8988T (cell line): ENCODE results near the gene OR6V1.
"Not testable (repeated sequence)": the region's sequence is repeated elsewhere in the genome, so short reads cannot be mapped to it uniquely, and the experiment has no call there.

Experiments used
- DNase-seq: peaks from one replicate; pipeline ENCODE4 v3.0.0; 2011

The OR6V1 gene

DNA sequence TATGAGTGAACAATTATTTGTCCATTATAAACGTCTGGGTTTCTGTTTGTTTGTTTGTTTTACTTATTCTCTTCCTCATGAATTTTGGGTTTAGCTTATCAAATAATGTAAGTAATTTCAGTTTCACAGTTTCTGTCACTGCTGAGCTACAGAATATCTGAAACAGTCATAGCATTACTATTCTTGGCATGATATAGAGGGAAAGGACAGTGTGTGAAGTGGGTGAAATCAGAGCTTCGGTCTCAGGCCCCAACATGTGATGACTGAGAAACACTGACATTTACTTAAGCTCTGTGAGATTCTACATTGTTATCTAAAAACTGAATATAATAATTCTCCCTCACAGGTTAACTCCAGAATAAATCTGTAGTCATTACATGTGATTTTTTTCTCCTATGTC, 8.8 kb upstream of the OR6V1 start:
- no peak for DNase-seq

DNA sequence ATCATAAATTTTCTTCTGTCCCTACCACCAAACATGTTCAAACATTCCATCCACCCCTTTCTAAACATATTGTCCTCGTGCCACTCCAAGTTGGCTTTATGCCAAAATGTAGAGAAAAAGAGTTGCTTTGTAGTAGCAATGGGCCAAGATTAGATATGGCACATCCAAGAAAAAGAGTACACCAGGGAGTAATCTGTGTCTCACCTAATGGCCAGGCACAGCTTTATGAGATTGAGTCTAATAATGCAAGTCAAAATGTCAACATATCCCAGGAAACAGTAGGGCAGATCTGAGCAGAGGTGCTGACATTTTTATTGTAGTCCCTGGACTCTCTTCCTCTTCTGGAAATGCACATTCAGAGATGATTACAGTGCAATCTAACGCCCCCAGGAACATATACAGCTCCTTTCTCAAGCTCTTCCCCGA, 5.7 kb upstream of the OR6V1 start:
- DNase-seq, result no peak

DNA sequence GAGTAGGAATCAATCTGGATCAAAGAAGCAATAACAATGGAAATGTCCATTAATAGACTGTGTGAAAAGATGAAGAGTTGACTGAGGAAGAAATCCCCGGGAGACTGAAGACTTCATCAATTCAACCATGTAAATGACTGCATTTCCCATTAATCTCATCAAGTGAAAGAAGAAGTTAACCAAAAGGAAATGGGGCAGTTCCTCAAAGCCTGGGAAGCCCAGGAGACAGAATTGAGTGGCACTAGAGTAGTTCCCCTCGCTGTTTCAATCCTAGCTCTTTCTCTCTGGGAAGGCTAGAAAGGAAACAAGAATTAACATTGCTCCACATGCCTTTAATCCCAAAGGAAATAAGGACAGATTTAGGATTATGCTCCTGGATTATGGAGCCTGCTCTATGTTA, 4.8 kb upstream of the OR6V1 start:
- no peak for DNase-seq

DNA sequence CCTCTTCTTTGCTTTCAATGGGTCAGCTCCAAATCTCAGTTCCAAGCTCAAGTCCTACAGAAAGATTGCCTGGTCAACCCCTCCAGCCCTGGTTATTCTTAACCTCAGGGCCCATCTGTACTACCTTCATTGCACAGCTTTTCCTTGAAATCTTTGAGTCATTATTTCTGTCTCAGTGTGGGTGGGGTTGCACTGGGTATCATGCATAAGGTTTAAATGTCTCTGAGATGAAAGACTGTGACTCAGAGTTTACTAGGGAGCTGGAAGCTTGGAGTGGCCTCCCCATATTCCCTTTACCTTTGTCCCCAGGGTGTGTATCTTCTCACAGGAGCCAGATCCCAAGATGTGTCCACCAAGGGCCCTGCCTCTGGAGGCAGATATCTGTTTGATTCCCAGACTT, 3.3 kb upstream of the OR6V1 start:
- DNase-seq, result no peak

DNA sequence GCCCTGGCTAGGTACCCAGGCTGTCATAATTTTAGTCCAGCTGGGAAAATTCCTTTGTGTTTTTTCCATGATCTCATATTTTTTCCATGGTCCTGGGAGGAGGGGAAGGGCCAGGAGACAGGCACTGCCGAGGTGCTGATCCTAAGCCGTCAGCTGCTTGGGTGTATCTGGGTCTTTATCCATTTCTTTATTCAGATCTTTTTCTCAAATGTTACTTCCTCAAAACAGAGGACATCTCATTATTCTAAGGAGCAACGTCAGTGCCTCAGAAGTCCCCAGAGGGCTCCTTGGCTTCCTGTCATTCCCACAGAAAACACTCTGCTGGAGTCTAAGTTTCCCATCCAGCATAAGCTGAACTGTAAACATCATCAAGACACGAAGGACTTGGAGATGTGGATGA, 2.8 kb upstream of the OR6V1 start:
- DNase-seq, result no peak

DNA sequence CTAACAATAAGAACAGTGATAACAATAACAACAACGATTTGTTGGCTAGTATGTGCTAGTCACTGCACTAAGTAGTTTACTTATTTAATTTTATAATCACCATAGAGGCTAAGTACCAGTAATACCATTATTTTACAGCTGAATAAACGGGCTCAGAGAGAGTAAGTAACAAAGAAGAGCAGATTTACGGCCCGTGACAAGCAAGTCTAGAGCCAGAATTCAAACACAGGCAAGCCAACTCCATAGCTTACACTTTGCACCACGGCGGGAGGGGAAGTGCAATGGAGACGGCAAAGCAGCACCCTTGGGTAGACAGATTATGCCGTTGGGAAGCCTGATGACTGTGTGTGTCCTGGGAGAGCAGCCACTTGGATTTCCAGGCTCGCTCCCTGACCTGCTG, 1.2 kb upstream of the OR6V1 start:
- DNase-seq, result no peak

DNA sequence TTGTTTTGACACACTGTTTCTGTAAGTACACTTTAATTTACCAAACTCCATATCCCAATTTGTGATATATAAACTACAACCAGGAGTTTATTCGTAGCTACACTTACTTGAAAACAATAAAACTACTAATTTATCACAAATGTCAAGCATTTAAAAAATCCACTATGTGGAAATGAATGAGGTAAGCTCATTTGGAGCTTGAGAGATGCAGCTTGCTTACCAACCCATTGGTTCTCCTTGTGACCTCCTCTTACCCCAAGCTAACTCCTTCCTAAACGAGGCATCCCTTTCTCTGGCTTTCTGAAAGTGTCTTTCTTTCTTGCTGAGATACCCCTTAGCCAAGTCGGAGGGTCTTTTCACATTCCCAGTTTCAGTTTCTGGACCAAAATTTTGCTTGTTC, 2.5 kb downstream of the OR6V1 start:
- DNase-seq, result no peak

DNA sequence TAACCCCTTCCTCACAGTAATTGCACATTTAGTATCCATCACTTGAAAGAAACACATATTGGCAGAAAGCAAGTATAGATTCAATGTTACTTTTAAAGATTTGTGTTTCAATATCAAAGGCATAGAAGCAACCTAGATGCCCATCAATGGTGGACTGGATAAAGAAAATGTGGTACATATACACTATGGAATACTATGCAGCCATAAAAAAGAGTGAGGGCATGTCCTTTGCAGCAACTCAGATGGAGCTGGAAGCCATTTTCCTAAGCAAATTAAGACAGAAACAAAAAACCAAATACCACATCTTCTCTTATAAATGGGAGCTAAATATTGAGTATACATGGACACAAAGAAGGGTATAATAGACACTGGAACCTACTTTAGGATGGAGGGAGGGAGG, 3.6 kb downstream of the OR6V1 start:
- DNase-seq, result no peak

DNA sequence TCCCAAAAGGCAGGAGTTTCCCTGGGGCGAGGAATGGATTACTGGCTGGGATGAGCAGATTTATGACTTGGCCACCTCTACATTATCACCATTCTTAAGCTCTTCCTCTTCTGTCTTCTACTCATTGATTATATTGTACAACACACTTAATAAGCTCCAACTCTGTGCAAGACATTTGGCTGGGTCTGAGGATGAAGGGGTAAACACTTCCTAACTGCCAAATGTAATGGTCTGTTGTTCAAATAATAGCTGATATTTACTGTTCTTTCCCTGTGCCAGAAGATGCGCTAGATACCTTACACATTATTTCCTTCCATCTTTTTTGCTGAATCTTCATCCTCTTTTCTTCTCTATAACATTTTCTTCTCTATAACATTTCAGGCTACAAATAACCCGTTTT, 11.6 kb downstream of the OR6V1 start:
- no peak for DNase-seq

DNA sequence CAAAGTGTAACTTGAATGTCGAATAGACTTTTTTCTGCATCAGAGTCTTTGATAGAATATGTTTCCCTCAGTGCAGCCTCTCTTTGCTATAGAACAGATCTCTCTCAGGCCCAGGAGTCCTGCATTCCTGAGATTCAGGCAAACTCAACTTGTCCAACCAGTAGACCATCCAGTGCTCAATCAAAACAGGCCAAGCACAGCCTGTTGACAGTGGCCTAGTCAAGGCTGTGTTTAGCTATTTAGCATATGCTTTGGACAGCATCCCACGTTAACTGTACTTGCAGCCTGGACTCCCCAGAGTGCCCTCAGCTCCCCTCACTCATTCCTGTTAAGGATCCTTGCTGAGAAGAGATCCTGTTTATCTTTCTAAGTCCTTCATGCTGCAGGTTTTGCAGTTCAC, 16.3 kb downstream of the OR6V1 start:
- no peak for DNase-seq

DNA sequence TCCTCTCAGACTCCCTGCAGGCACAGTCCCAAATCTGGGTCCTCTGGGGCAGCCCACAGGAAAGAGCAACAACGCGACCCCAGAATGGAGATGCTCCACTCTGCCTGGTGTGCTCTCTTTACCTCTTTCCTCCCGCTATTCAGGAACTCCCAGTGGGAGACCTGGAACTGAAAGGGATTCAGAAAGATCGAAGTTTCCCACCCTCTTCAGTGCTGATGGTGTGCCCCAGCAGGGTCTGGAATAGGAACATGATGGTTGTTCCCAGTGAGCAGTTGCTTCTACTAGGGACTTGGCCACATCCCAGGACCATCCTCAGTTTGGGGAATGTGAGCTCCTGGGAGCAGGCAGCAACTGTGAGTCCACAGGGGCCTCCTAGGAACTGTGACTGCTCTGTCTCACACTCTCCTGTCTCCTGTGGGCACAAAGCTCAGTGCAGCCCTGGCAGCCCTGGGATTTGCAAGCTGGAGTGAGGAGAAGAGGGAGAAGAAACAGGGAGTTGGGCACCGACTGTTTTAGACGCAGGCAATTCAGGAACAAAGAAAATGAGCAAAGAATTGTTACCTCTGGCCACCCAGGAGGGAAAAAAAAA, 17.9 kb downstream of the OR6V1 start:
- no peak for DNase-seq

DNA sequence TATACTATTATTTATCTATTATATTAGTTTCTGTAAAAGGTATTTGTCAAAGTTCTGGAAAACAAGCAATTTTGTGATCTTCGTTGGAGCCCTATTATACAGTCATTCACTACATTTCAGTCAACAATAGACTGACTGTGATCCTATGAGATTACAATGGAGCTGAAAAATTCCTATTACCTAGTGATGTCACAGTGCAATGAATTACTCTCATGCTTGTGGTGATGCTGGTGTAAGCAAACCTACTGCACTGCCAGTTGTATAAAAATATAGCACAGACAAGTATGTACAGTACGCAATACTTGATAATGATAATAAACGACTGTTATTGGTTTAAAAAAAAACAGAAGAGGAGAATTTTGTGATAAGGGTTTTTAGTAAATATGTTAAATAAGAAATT, 21.4 kb downstream of the OR6V1 start:
- no peak for DNase-seq

DNA sequence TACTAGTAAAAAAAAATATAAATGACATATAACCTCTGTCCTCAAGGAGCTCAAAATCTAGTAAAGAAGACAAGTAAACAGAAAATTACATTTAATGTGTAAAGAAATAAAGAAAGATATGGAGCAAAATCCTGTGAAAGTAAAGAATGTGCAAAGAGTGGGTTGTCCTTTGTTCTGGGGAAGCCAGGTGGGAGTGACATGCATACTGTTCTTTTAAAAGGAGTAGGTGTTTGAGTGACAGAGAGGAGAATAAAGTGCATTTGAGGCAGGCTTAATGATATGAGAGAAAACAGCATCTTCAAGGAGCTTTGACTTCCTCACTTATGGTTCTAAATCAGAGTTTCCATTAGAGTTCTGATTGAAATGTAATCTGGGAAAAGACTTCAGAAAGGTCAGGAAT, 22.0 kb downstream of the OR6V1 start:
- DNase-seq, result no peak

DNA sequence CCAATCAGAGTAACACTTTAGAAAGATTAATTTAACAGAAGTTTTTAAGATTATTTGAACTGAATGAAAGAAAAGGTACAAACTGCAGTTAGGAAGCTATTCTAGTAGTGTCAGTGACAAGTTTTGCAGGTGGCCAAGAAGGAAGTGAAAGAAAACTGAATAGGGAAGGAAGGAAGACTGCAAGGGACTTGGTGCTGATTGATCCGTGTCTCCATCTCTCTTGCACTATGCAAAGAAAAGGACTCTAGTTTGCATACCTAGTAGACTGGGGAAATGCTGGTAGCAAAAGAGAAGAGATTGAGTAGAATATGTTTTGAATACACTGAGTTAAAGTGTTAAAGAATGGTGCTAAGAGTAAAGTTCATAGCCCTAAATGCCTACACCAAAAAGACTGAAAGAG, 33.0 kb downstream of the OR6V1 start:
- no peak for DNase-seq

DNA sequence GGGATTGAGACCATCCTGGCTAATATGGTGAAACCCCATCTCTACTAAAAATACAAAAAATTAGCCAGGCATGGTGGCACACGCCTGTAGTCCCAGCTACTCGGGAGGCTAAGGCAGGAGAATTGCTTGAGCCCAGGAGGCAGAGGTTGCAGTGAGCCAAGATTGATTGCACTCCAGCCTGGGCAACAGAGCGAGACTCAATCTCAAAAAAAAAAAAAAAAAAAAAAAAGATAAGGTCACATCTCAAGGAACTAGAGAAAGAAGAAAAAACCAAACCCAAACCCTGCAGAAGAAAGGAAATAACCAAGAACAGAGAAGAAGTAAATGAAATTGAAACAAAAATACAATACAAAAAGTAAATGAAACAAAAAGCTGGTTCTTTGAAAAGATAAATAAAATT, 33.5 kb downstream of the OR6V1 start:
- not testable (repeated sequence) for DNase-seq

DNA sequence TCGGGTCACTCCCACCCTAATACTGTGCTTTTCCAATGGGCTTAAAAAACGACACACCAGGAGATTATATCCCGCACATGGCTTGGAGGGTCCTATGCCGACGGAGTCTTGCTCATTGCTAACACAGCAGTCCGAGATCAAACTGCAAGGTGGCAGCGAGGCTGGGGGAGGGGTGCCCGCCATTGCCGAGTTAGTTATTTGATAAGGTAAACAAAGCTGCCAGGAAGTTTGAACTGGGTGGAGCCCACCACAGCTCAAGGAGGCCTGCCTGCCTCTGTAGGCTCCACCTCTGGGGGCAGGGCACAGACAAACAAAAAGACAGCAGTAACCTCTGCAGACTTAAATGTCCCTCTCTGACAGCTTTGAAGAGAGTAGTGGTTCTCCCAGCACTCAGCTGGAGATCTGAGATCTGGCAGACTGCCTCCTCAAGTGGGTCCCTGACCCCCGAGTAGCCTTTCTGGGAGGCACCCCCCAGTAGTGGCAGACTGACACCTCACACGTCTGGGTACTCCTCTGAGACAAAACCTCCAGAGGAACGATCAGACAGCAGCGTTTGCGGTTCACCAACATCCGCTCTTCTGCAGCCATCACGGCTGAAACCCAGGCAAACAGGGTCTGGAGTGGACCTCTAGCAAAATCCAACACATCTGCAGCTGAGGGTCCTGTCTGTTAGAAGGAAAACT, 36.5 kb downstream of the OR6V1 start:
- not testable (repeated sequence) for DNase-seq

DNA sequence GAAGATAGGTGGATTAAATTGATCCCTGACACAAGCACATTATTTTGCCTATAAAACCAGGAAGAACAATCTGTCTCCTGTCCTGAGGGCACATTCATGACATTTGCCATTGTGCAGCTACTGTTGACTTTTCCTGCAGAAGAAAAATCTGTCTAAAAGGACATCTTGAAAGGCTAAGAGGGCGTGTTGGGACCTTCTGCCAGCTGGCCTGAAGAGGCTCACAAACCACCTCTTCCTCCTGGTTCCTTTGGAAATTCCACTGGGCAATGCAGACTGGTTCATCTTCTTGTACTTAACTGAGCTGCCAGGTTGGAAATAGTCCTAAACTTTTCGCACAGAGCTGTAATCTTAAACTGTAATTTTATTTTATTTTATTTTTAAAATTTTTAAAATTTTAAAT, 44.0 kb downstream of the OR6V1 start:
- no peak for DNase-seq

DNA sequence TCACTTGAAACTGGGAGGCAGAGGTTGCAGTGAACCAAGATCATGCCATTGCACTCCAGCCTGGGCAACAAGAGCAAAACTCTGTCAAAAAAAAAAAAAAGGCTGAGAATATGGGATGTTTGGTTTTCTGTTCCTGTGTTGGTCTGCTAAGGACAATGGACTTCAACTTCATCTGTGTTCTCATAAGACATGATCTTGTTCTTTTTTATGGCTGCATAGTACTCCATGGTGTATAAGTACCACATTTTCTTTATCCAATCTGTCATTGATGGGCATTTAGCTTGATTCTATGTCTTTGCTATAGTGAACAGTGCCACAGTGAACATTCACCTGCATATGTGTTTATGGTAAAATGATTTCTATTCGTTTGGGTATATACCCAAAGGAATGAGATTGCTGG, 47.4 kb downstream of the OR6V1 start:
- not testable (repeated sequence) for DNase-seq
